Stimulated activated naive CD4-positive, alpha-beta T cell (primary cell): ENCODE data around the gene FGF22.
"Not testable (repeated sequence)": the region's sequence is repeated elsewhere in the genome, so short reads cannot be mapped to it uniquely, and the experiment has no call there.

ENCODE experiments used
- DNase-seq, 6 experiments: peaks; one replicate each; lab custom pipeline; 2025; lab: John Stamatoyannopoulos, UW

Gene FGF22

DNA sequence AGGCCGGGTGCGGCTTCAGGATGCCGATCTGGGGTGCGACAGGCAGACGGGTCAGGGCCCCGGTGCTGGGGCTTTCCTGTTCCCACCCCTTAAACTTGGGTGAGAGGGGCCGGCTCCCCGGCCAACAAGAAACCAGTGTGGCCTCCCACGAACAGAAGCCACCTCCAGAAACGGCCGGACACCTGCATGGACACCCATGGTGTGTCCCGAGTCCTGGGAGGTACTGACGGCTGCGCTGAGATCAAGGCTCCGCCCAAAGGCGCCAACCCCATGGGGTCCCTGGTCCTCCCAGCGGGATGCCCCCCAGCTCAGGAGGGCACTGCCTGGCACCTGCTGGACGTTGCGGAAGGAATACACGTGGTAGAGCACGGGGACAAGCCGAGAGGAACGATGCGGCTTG, 17.9 kb upstream of the FGF22 start:
- DNase-seq: no peak

GRCh38 chr19:622666-623065, 17.0 kb upstream of the FGF22 start:
- DNase-seq: no peak

DNA sequence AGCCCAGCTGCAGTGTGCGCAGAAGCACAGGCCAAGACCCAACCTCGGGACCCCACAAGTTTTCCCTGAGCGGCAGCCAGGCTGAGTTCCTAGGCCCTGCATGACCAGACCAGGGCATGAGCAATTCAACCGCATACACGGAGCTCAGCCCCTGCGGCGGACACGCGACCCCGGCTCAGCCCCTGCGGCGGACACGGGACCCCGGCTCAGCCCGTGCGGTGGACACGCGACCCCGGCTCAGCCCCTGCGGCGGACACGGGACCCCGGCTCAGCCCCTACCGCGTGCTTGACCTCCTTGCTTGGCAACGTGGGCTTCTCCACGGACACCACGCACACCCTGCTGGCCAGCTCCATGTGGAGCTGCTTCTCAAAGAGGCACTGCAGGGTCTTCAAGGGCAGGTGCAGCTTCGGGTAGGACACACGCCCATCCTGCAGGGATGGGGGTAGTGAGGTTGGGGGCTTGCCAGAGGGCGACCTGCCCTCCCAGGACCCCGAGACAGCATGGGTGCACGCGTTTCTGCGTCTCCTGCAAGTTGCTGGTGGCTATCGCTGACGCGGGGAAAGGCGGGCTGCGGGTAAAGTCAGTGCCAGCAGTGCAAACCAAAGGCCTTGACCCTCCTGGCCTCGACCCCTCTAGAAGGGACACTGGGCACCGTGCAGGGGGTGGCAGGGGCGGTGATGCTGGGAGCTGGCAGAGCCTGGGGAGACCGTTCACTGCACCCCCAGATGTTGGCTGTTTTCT, 16.3 kb upstream of the FGF22 start:
- no peak for DNase-seq

DNA sequence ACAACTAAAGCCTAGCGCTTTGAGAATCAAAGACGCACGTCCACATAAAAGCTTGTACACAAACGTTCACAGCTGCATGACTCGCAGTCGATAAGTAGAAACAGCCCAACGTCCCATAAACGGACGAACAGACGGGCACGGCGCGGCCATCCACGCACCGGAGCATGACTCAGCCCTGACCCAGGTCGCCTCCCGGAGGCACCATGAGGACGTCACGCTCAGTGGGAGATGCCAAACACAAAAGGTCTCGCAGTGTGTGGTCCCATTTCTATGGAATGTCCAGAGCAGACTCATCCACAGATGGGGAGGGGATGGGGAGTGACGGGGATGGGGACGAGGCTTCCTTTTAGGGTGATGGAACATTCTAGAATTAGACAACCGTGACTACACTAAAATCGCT, 15.7 kb upstream of the FGF22 start:
- DNase-seq: no peak

- no peak for DNase-seq
These were observed 15.1 kb upstream of the FGF22 start for GRCh38 chr19:624433-625109.

DNA sequence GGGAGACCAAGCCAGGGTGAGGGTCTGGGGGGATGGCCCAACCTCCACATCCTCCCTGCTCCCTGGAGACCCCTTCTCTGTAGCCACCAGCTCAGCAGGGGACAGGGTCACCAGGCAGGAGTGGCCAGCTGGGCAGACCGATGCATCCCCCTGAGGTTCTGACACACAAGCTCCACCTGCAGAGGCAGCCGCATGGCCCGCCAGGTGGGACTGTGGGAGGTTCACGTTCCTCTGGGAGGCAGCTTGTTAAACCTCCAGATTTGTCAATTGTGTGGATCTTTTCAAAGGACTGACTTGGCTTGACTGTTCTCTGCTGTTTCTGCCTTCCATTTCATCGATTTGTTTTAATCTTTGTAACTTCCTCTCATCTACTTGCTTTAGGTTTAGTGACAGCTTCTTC, 14.4 kb upstream of the FGF22 start:
- DNase-seq: no peak

DNA sequence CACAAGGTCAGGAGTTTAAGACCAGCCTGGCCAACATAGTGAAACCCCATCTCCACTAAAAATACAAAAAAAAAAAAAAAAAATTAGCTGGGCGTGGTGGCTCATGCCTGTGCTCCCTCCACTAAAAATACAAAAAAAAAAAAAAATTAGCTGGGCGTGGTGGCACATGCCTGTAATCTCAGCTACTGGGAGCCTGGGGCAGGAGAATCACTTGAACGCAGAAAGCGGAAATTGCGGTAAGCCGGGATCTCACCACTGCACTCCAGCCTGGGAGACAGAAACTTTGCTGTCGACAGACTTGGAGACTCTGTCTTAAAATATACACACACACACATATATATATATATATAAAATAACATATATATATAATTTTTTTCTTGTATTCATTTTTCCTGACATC, 13.1 kb upstream of the FGF22 start:
- not testable (repeated sequence) for DNase-seq

DNA sequence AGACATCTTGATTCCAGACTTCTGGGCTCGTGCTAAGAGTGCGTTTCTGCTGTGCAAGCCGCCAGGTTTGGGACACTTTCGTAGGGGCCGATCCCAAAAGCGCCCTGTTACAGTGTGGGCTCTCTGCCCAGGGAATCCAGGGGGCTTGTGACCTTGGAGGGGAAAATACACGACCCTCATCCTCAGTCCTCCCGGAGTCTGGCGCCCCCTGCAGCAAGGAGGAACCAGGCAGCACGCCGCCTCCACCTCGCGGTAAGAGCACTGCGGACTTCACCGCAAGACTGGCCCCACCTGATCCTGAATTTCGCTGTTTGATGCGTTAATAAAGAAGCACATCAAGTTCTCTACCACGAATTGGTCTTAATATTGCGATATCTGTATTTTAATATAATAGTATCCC, 11.5 kb upstream of the FGF22 start:
- DNase-seq: peak in 1 of 6 experiments; percentile 10

GRCh38 chr19:629515-629914, 10.2 kb upstream of the FGF22 start:
- not testable (repeated sequence) for DNase-seq

DNA sequence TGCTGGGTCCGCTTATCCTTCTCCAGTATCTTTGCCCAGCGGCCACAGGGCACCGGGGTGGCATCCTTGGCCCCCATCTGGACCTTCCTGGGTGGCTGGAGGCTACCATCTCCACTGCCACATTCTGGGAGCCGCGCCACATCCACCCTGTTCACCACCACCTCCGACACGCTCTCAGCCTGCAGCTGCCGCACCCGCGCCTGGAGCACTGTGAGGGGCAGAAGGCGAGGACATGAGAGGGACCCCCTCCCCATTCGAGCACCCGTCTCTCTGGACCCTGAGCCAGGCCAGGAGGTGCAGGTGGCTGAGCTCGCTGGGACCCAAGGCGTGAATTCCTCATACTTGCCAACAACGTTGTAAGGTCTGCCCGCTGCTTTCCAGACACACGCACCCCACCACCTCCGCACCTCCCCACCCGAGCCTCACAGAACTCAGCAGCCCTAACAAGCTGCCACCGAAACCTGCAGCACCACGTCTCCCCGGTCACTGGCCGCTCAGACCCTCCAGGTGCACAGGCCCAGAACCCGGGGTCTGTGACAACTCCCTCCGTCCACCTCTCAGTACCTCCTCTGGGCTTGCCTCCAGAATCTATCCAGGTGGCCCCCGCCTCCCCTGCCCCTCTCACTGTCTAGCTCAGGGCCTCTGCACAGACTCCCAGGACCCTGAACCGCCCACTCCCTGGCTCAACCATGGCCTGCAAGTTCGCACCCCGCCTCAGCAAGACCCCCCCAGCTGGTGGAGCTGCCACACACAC, 9.5 kb upstream of the FGF22 start:
- no peak for DNase-seq

DNA sequence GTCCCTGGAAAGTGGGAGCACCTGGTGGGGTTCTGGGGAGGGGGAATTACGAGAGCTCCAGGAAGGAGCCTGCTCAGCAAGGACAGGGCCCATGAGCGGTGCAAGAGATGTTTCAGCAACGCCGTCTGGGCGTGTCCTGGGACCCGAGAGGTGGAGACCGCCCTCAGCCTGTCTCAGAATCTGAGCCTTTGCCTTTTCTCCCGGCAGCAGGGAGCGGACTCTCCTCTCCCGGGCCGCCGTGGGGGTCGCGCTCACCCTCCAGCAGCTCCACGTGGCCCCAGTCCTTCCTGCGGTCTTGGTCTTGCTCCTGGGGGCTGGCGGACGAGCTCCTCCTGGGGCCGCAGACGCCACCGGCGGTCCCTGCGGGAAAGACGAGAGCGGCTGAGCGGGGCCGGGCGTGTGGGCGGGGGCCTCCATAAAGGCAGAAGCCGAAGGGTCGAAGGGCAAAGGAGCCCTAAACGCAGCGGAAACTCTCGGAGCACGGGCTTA, 7.1 kb upstream of the FGF22 start:
- DNase-seq: no peak

DNA sequence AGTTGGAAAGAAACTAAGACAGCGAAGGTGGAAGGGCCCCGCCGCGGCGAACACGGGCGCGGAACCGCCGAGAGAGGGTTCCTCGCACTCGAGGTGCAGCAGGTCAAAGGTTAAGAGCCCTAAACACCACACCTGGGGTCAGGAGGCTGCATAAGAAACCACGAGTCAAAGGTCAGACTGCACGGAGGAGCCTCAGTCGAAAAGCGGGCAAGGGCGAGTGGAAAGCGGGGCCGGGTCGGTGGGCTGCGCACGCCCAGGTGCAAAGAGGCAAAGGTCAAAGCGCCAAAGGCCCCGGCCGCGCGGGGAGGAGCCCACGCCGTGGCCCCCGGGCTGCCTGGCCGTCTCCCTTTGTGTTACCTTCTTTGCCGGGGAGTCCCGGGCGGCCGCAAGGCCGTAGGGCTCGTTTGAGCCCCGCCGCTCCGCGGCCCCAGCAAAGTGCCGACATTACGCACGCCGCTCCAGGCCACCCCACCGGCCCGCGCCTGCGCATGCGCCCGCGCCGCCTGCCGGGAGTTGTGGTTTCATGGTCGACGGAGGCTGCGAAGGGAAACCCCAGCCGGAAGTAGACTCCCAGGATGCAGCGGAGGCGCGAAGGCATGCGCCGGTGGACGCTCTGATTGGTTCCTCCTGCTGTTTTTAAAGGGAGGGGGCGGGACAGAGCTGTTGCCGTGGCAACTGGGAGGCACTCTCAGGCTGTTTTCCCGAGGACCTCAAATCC, 6.5 kb upstream of the FGF22 start, which contains the start of gene POLRMT:
POLRMT (minus strand) TSS at position 470 of the 718 bp plus-strand sequence; CDS start at position 445, 25 bp downstream.
- peak; percentile 92 to 96 (median 95) for DNase-seq

GRCh38 chr19:633786-634639, 5.7 kb upstream of the FGF22 start:
- no peak for DNase-seq

- DNase-seq: no peak
These were observed 4.6 kb upstream of the FGF22 start for GRCh38 chr19:634975-635652.

DNA sequence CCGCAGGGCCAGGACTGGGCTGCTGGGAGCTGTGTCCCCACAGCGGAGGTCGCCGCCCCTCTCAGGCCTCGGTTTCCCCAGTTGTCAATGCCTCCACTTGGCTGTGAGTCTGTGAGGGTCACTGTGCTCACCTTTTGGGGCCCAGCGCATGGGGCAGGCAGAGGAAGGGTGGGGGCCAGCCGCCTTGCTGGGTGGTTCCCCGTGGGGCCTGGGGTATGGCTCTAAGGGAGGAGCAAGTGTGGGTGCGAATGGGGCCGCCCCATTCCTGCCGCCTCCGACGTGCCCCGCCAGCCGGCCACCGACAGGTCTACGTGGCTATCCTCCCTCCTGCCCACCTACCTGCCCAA, 800 bp upstream of the FGF22 start:
- DNase-seq: no peak

- DNase-seq: no peak
These were observed 481 bp downstream of the FGF22 start for GRCh38 chr19:640161-640558.

- DNase-seq: no peak
These were observed 1.0 kb downstream of the FGF22 start for GRCh38 chr19:640606-641189.

DNA sequence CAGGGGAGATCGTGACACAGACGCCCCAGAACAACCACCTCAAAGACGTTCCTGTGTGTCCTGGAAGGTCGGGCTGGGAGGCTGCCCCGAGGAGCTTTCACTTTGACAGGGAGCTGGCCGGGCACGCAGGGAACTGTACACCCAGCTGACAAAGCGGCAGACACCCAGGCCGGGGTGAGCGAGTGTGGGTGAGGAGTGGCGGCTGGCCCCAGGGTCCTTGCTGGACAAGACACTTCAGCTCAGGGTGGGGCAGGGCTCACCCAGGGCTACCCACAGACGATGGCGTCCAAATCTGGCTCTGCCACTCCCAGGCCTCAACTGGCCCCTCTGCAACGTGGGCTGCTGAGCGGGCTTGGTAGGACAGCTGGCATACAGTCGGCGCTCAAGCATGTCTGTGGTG, 2.0 kb downstream of the FGF22 start:
- peak in 1 of 6 experiments; percentile 14 for DNase-seq

- no peak for DNase-seq
These were observed 3.4 kb downstream of the FGF22 start for GRCh38 chr19:642767-643727.
